ENCODE measurements around the gene DARS1. TPM values are rescaled to one million over a fixed set of nuclear protein-coding genes. Genes with fewer than 3 reads are reported as not detected.

The DARS1 gene
- total RNA-seq, 6 experiments from 2014 or later, result 19.9 to 49.1 (median 34.8) TPM

DNA sequence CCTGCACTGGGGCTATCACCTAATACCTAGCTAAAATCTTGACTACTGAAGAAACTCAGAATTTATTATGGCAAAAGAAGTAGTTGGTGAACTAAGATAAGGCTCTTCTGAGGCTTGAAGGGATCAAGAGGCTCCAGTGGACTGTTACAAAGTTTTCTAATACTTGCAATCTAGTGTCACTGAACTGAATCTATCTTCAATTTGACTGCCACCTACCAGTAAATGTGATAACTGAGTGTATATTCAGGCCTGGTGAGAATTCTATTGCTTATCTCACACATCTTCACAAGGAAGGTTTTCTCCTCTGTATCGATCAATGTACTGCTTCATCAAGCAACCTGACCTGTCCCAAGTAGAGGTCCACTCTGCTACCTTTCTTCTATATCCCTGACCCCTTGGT, 40.8 kb downstream of the DARS1 start:
- ATAC-seq (no peak), DNase-seq (no peak)
- intact Hi-C loops (cut with DNase I), result no loop called here
- Histone ChIP-seq H3K4me1 (no peaks in the 10 kb centered on the region), H3K27me3 (no peaks in the 10 kb centered on the region), H3K36me3 (peaks cover 0 to 6% (median 3%) of the 10 kb centered on the region in 4 donors), H3K9me3 (no peaks in the 10 kb centered on the region), H3K27ac (no peak overlapping the region), H3K4me3 (no peak overlapping the region)
- 64% methylated on average over 1 of the region's 1 CpG for WGBS (ENCODE audit: insufficient coverage, low coverage, low lambda C conversion rate, missing lambda C conversion rate)
- TF ChIP-seq, protein P1, sequence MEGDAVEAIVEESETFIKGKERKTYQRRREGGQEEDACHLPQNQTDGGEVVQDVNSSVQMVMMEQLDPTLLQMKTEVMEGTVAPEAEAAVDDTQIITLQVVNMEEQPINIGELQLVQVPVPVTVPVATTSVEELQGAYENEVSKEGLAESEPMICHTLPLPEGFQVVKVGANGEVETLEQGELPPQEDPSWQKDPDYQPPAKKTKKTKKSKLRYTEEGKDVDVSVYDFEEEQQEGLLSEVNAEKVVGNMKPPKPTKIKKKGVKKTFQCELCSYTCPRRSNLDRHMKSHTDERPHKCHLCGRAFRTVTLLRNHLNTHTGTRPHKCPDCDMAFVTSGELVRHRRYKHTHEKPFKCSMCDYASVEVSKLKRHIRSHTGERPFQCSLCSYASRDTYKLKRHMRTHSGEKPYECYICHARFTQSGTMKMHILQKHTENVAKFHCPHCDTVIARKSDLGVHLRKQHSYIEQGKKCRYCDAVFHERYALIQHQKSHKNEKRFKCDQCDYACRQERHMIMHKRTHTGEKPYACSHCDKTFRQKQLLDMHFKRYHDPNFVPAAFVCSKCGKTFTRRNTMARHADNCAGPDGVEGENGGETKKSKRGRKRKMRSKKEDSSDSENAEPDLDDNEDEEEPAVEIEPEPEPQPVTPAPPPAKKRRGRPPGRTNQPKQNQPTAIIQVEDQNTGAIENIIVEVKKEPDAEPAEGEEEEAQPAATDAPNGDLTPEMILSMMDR (IDR thresholded peaks at IDR 0.05), result no peak
- no peak for TF ChIP-seq POLR2A (IDR thresholded peaks at IDR 0.05)

DNA sequence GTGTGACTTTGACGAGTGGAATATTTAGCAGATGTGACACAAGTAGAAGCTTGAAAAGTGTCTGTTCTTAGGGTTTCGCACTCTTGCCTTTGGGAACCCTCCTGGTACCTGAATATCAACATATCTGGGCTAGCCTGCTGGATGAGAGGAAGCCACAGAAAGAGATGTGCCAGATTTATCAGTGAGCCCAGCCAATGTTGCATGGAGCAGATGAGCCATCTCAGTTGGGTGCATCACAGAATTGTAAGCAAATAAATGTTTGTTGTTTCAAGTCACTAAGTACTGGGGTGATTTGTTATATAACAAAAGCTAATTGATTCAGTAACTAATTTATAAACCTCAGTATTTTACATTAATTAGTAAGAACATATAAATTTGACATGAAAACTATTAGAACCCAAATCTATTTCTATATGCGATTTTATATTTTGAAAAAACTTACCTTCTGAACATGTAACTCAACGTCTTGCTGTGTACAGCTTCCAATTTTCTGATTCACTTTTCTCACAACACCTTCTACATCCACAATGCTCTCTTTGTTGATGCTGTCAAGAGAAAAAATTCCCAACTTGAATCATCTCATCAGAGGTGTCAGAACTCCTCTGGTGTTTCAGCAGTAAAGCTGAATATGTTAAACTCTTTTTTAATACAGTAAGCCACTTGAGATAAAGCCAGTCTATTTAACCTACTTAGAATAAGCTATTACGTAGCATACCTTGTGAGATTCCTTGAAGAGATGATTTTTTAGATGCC, 42.3 kb downstream of the DARS1 start:
- H3K4me3 ChIP-seq, result no peak overlapping the region
- 97% methylated on average over 5 of the region's 5 CpGs for WGBS (ENCODE audit: insufficient coverage, low coverage, low lambda C conversion rate, missing lambda C conversion rate)
- ATAC-seq (no peak), DNase-seq (no peak)
- intact Hi-C loops (cut with DNase I), result no loop called here
- TF ChIP-seq, protein P1 (IDR thresholded peaks at IDR 0.05), result no peak
- no peak for TF ChIP-seq POLR2A (IDR thresholded peaks at IDR 0.05)
- no peaks in the 10 kb centered on the region for H3K9me3 ChIP-seq
- H3K27me3 ChIP-seq, result no peaks in the 10 kb centered on the region
- H3K36me3 ChIP-seq, result peaks cover 0 to 6% (median 3%) of the 10 kb centered on the region in 4 donors
- H3K27ac ChIP-seq, result no peak overlapping the region
- no peaks in the 10 kb centered on the region for H3K4me1 ChIP-seq

DNA sequence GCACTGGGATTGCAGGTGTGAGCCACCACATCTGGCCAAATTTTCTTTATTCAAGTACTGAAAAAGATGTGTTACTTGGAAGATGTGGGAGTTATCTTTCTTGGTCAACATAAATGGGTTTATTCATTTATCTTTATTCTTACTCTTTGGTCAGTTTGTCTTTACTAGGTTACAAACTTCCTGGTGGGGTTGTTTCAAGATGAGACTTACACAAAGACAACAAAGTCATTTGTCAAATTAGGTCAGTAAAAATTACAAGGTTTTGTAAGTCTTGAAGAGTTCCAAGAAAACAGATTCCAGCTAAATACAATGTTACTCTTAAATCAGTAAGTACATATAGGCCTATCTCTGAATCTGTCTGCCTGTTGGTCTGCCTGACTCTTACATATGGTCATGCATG, 48.9 kb downstream of the DARS1 start:
- intact Hi-C loops (cut with DNase I), result no loop called here
- no peak for TF ChIP-seq POLR2A (IDR thresholded peaks at IDR 0.05)
- TF ChIP-seq, protein P1 (IDR thresholded peaks at IDR 0.05), result no peak
- no peaks in the 10 kb centered on the region for H3K27me3 ChIP-seq
- no peaks in the 10 kb centered on the region for H3K4me1 ChIP-seq
- H3K9me3 ChIP-seq, result no peaks in the 10 kb centered on the region
- ATAC-seq (no peak), DNase-seq (no peak)
- H3K36me3 ChIP-seq, result peaks cover 0 to 5% (median under 1%) of the 10 kb centered on the region in 4 donors
- no peak overlapping the region for H3K27ac ChIP-seq
- no peak overlapping the region for H3K4me3 ChIP-seq

DNA sequence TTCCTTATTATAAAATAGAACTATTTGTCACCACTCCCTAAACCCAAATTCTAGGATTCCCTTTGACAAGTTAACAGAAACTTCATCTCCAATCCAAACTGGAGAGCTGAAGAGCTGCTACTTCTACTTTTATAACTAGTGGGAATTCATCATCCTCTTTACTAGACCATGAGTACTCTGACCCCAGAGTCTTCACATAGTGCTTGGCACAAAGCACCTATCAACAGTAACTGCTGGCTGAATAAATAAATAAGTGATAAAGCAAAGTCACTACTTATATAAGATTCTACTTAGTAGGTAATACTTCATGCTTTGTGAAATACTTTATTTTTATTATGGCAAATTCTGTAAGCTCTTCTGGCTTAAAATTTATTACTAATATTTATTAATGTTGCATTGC, 49.5 kb downstream of the DARS1 start:
- Histone ChIP-seq H3K4me3 (no peak overlapping the region), H3K27ac (no peak overlapping the region), H3K36me3 (peaks cover 0 to 9% (median 3%) of the 10 kb centered on the region in 4 donors), H3K27me3 (no peaks in the 10 kb centered on the region), H3K9me3 (no peaks in the 10 kb centered on the region), H3K4me1 (no peaks in the 10 kb centered on the region)
- TF ChIP-seq POLR2A (IDR thresholded peaks at IDR 0.05), result no peak
- TF ChIP-seq, protein P1 (IDR thresholded peaks at IDR 0.05), result no peak
- DNase-seq, result no peak
- intact Hi-C loops (cut with DNase I), result no loop called here
- ATAC-seq, result peak; percentile 24 to 63 (median 40)

Data from right lobe of liver (tissue), 6 donors.